PC-9 (cell line): ENCODE results near the gene RNASE3. TPM values are rescaled to one million over a fixed set of nuclear protein-coding genes. Genes with fewer than 3 reads are reported as not detected.
"Not testable (repeated sequence)": the region's sequence is repeated elsewhere in the genome, so short reads cannot be mapped to it uniquely, and the experiment has no call there.

ENCODE experiments used
- BruUV-seq: library from RNA; stranded (reverse); fragments of 400-500 nt; replicated peaks from 2 replicates; lab custom pipeline; 2021; lab: Mats Ljungman, UMichigan
- CTCF ChIA-PET: fragments of 300-600 bp; sonication (Branson Sonifier 250); formaldehyde crosslinking; loops from one replicate; lab custom pipeline; 2022; ENCODE audit warnings: antibody characterized with exemption; lab: Charles Lee
- POLR2A ChIA-PET: fragments of 300-600 bp; sonication (Branson Sonifier 250); formaldehyde crosslinking; loops from one replicate; lab custom pipeline; 2022; ENCODE audit warnings: antibody characterized with exemption; ENCODE audit not compliant: unreplicated experiment; lab: Charles Lee
- DNase-seq, 2 experiments: peaks; one replicate each; pipeline versions ENCODE4 v3.0.0 to v3.0.0-alpha.2; 2015 to 2022; ENCODE audit warnings: mixed read lengths in 1 of 2
- H2AFZ ChIP-seq: fragments of 200-600 bp; sonication (generic); 2 replicates; pipeline ENCODE4 v1.8.1; 2017; ENCODE audit warnings: antibody characterized with exemption
- H3F3A ChIP-seq: fragments of 200-600 bp; sonication (generic); 2 replicates; pipeline ENCODE4 v1.8.1; 2017; ENCODE audit warnings: antibody characterized with exemption, mild to moderate bottlenecking, low read depth; ENCODE audit not compliant: insufficient read depth
- H3K27ac ChIP-seq: fragments of 200-600 bp; sonication (generic); 2 replicates; pipeline ENCODE4 v1.6.1; 2016; ENCODE audit warnings: mixed run types
- H3K27me3 ChIP-seq: fragments of 200-600 bp; sonication (generic); 2 replicates; pipeline ENCODE4 v1.6.1; 2016; ENCODE audit warnings: low read depth, mixed run types; ENCODE audit not compliant: insufficient read depth
- H3K36me3 ChIP-seq: fragments of 200-600 bp; sonication (generic); 2 replicates; pipeline ENCODE4 v1.6.1; 2016; ENCODE audit warnings: low read depth, mixed run types
- H3K4me1 ChIP-seq: fragments of 200-600 bp; sonication (generic); replicated peaks from 2 replicates; pipeline ENCODE4 v1.6.1; 2016; ENCODE audit warnings: mixed run types; ENCODE audit not compliant: insufficient read depth
- H3K4me2 ChIP-seq: fragments of 200-600 bp; sonication (generic); 2 replicates; pipeline ENCODE4 v1.6.1; 2017; ENCODE audit warnings: mixed run types
- H3K4me3 ChIP-seq: fragments of 200-600 bp; sonication (generic); 2 replicates; pipeline ENCODE4 v1.6.1; 2016; ENCODE audit warnings: mixed run types
- H3K79me2 ChIP-seq: fragments of 200-600 bp; sonication (generic); 2 replicates; pipeline ENCODE4 v1.6.1; 2017; ENCODE audit warnings: low read depth, mixed run types
- H3K9me2 ChIP-seq: fragments of 200-600 bp; sonication (generic); 2 replicates; pipeline ENCODE4 v1.8.1; 2017; ENCODE audit warnings: mild to moderate bottlenecking; ENCODE audit not compliant: insufficient read depth
- H3K9me3 ChIP-seq: fragments of 200-600 bp; sonication (generic); 2 replicates; pipeline ENCODE4 v1.8.1; 2016; ENCODE audit warnings: low read depth; ENCODE audit not compliant: insufficient read depth
- H4K20me1 ChIP-seq: fragments of 200-600 bp; sonication (generic); 2 replicates; pipeline ENCODE4 v1.8.1; 2017; ENCODE audit not compliant: insufficient read depth
- EZH2 ChIP-seq: fragments of 200-600 bp; sonication (generic); IDR thresholded peaks from 2 replicates; pipeline ENCODE4 v1.8.0; 2017; ENCODE audit warnings: antibody characterized with exemption, low read depth
- intact Hi-C: fragments of 100-400 bp; cut with micrococcal nuclease; formaldehyde crosslinking; loops from one replicate; pipeline ENCODE4 v1.10.0; 2022; ENCODE audit not compliant: unreplicated experiment
- total RNA-seq: library from RNA; stranded (reverse); gene quantifications from 2 replicates; pipeline ENCODE4 v1.2.3, GENCODE V29; 2021
- TF ChIP-seq, protein P1 (sequence below): fragments of 200-600 bp; sonication (generic); conservative IDR thresholded peaks from 2 replicates; pipeline ENCODE4 v1.6.1; 2017; ENCODE audit warnings: mixed run types, antibody characterized with exemption, mild to moderate bottlenecking, moderate library complexity

RNASE3 gene
- total RNA-seq, 1 experiment from 2014 or later, result not detected

DNA sequence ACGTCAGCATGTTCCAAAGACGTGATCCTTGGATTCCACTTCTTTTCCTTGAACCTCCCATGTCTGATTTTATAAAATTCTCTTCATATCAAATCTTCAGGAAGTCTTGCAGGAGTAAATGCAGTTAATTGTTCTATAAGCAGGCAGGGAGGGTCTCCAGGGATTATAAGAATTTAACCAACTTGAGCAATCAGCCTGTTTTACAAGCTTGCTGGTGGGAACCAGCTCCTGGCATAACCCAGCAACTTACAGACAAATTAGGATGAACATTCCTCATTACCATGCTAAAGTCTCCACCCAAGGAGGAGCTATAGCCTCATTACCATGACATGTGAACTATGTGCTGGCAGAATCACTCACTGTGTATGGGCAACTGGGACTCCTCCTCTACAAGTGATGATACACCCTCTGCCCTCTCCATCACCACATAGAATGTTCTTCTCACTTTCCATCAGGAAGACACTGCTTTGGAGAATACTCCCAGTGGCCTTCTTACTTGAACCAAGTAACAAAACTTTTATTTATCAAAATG lies 32.6 kb downstream of the RNASE3 start:
- H3K9me3 ChIP-seq, H3F3A ChIP-seq, intact Hi-C loops, DNase-seq, H3K4me3 ChIP-seq, H3K9me2 ChIP-seq, BruUV-seq, POLR2A ChIA-PET, H3K4me1 ChIP-seq, H3K36me3 ChIP-seq, H3K4me2 ChIP-seq, H3K79me2 ChIP-seq, CTCF ChIA-PET, H4K20me1 ChIP-seq, H2AFZ ChIP-seq, H3K27ac ChIP-seq: not testable (repeated sequence)
- H3K27me3 ChIP-seq, result peaks cover 39% of the 10 kb centered on the region

DNA sequence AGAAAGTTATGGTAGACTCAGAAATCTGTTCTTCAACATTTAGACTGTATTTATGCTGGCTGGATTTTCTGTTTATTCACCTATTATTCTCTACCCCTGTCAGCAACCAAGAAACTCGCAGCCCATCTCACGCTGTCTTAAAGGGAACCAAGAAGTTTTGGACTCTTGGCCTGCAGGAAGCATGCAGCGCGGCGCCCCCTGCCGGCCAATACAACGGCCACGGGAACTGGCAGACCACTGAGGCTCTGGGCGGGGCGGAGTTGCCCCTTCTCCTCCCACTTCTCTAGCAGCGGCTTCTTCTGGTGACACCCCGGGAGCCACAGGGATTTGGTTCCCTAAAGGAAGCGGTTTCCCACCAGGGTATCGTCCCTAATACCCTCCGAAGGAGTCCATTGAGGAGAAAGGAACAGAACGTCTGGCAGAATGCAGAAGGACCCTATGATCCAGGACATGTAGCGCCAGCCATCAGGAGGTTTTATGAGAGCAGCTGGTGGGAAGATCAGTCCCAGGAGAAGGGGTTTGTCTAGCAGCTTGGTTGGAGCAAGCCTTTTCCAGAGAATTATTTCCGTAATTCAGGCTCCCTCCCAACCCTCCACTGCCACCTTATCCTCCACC lies 43.1 kb downstream of the RNASE3 start:
- Histone ChIP-seq H3K9me3 (no peaks in the 10 kb centered on the region), H3K4me1 (no peaks in the 10 kb centered on the region), H4K20me1 (no peaks in the 10 kb centered on the region), H3K36me3 (no peaks in the 10 kb centered on the region), H3K4me2 (no peak overlapping the region), H3K9me2 (no peaks in the 10 kb centered on the region), H3K27me3 (peaks cover 7% of the 10 kb centered on the region; the same call in 1 of the 2 replicates), H3K27ac (no peak overlapping the region), H2AFZ (no peak overlapping the region), H3K4me3 (no peak overlapping the region), H3K79me2 (no peaks in the 10 kb centered on the region), H3F3A (no peaks in the 10 kb centered on the region)
- ChIA-PET CTCF (no interaction called here), POLR2A (no interaction called here)
- TF ChIP-seq, protein P1, sequence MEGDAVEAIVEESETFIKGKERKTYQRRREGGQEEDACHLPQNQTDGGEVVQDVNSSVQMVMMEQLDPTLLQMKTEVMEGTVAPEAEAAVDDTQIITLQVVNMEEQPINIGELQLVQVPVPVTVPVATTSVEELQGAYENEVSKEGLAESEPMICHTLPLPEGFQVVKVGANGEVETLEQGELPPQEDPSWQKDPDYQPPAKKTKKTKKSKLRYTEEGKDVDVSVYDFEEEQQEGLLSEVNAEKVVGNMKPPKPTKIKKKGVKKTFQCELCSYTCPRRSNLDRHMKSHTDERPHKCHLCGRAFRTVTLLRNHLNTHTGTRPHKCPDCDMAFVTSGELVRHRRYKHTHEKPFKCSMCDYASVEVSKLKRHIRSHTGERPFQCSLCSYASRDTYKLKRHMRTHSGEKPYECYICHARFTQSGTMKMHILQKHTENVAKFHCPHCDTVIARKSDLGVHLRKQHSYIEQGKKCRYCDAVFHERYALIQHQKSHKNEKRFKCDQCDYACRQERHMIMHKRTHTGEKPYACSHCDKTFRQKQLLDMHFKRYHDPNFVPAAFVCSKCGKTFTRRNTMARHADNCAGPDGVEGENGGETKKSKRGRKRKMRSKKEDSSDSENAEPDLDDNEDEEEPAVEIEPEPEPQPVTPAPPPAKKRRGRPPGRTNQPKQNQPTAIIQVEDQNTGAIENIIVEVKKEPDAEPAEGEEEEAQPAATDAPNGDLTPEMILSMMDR, result peak; percentile 53
- TF ChIP-seq EZH2, result no peak
- no TSS peak for BruUV-seq
- DNase-seq, result no peak
- intact Hi-C loops, result no loop called here

DNA sequence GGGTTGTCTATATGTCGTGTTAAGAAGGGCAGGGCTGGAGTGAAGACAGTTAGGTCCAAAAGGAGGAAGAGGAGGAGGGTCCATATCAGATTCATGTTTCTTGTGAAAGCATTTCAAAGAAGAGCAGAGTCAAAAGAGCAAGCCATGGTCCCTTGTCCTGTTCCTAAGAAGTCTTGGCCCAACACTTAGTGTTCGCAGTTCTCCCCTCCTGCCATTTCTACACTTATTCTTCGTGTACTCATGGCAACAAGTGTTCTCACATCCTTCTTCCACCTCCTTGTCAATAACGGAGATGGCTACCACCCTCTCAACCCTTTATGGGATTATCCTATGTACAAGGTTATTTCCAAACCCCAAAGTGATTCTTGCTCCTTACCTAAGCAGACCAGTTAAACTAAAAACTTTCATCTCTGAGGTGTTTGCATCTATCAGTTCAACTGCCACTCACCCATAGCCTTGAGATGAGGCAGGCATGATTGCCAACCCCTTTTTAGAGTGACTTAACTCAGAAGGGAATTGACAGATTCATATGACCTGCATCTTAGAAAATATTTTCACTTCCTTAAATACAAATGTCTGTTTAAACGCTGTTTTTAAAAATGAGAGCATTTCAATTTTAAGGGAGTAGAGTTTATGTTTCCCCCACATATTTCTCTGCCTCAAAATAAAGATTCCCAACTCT lies 44.3 kb downstream of the RNASE3 start:
- H3K9me3 ChIP-seq, result no peaks in the 10 kb centered on the region
- CTCF ChIA-PET, result no interaction called here
- no peak for TF ChIP-seq EZH2
- TF ChIP-seq, protein P1, result no peak
- intact Hi-C loops, result no loop called here
- H3K9me2 ChIP-seq, result no peaks in the 10 kb centered on the region
- no peaks in the 10 kb centered on the region for H3K4me1 ChIP-seq
- no peak overlapping the region for H3K4me3 ChIP-seq
- H3F3A ChIP-seq, result no peaks in the 10 kb centered on the region
- 0 out of 2 replicates have a peak, but pooled peaks cover 7% of the 10 kb centered on the region for H3K27me3 ChIP-seq
- no peak overlapping the region for H3K27ac ChIP-seq
- POLR2A ChIA-PET, result no interaction called here
- H4K20me1 ChIP-seq, result no peaks in the 10 kb centered on the region
- DNase-seq, result no peak
- no peaks in the 10 kb centered on the region for H3K79me2 ChIP-seq
- no peak overlapping the region for H3K4me2 ChIP-seq
- H3K36me3 ChIP-seq, result no peaks in the 10 kb centered on the region
- BruUV-seq, result no TSS peak
- H2AFZ ChIP-seq, result no peak overlapping the region

Other genes starting within 250 kb of the RNASE3 start
- not detected in 2 replicates for gene OR6S1, start 249.7 kb upstream of the RNASE3 start, total RNA-seq
- 2.0 and 4.0 TPM in 2 replicates for gene RNASE4, start 206.8 kb upstream of the RNASE3 start, total RNA-seq
- gene ANG, start 202.6 kb upstream of the RNASE3 start, total RNA-seq, result 4.4 and 5.7 TPM in 2 replicates
- not detected in 2 replicates for gene EDDM3A, start 145.5 kb upstream of the RNASE3 start, total RNA-seq
- not detected in 2 replicates for gene EDDM3B, start 123.0 kb upstream of the RNASE3 start, total RNA-seq
- not detected in 2 replicates for gene RNASE6, start 110.1 kb upstream of the RNASE3 start, total RNA-seq
- 32.2 and 47.4 TPM in 2 replicates for gene RNASE1, start 88.5 kb upstream of the RNASE3 start, total RNA-seq
- gene RNASE2, start 64.1 kb downstream of the RNASE3 start, total RNA-seq, result not detected in 2 replicates
- 40.9 and 51.2 TPM in 2 replicates for gene METTL17, start 98.6 kb downstream of the RNASE3 start, total RNA-seq
- 0.35 and 0.68 TPM in 2 replicates for gene SLC39A2, start 107.9 kb downstream of the RNASE3 start, total RNA-seq
- gene NDRG2, start 133.7 kb downstream of the RNASE3 start, total RNA-seq, result 12.2 and 14.6 TPM in 2 replicates
- not detected in 2 replicates for gene TPPP2, start 138.8 kb downstream of the RNASE3 start, total RNA-seq
- not detected in 2 replicates for gene RNASE13, start 143.4 kb downstream of the RNASE3 start, total RNA-seq
- gene RNASE7, start 151.0 kb downstream of the RNASE3 start, total RNA-seq, result not detected in 2 replicates
- gene RNASE8, start 166.4 kb downstream of the RNASE3 start, total RNA-seq, result not detected in 2 replicates
- gene ARHGEF40, start 178.9 kb downstream of the RNASE3 start, total RNA-seq, result 12.7 and 13.0 TPM in 2 replicates
- 23.0 and 25.3 TPM in 2 replicates for gene ZNF219, start 207.3 kb downstream of the RNASE3 start, total RNA-seq
- gene TMEM253, start 209.7 kb downstream of the RNASE3 start, total RNA-seq, result 0.35 and 1.4 TPM in 2 replicates